C4-2B (cell line): Measurements from ENCODE around the gene FNDC3B.

Source experiments
- H3K27ac ChIP-seq: fragments of 450-650 bp; 2 replicates; pipeline ENCODE4 v1.5.1; 2017
- CTCF ChIP-seq: fragments of 450-650 bp; conservative IDR thresholded peaks from 2 replicates; pipeline ENCODE4 v1.5.1; 2017; ENCODE audit warnings: mild to moderate bottlenecking
- ZFX ChIP-seq: fragments of 450-650 bp; IDR thresholded peaks from 2 replicates; pipeline ENCODE4 v1.6.1; 2017

The FNDC3B gene

GRCh38 chr3:172192830-172193415, 153.5 kb downstream of the FNDC3B start:
- H3K27ac ChIP-seq, result no peak overlapping the region
- TF ChIP-seq ZFX (no peak), CTCF (no peak)

- no peak overlapping the region; the same call in 1 of the 2 replicates for H3K27ac ChIP-seq
- no peak for TF ChIP-seq ZFX
Measured at GRCh38 chr3:172193436-172193835, 154.1 kb downstream of the FNDC3B start.

- TF ChIP-seq CTCF, result no peak
- TF ChIP-seq ZFX, result no peak
- no peak overlapping the region for H3K27ac ChIP-seq
Measured at GRCh38 chr3:172194702-172195406, 155.5 kb downstream of the FNDC3B start.

GRCh38 chr3:172195407-172195754, 156.0 kb downstream of the FNDC3B start:
- H3K27ac ChIP-seq, result peak overlapping the region; percentile 54; the same call in 1 of the 2 replicates
- TF ChIP-seq ZFX, result no peak
- TF ChIP-seq CTCF, result no peak

- H3K27ac ChIP-seq, result no peak overlapping the region
- TF ChIP-seq ZFX, result no peak
- no peak for TF ChIP-seq CTCF
Measured at GRCh38 chr3:172197344-172197743, 158.0 kb downstream of the FNDC3B start.

GRCh38 chr3:172198428-172198827, 159.1 kb downstream of the FNDC3B start:
- TF ChIP-seq CTCF (no peak), ZFX (no peak)
- no peak overlapping the region for H3K27ac ChIP-seq

GRCh38 chr3:172199850-172200369, 160.5 kb downstream of the FNDC3B start:
- no peak overlapping the region for H3K27ac ChIP-seq
- TF ChIP-seq ZFX (no peak), CTCF (no peak)
